Measurements from ENCODE around the gene CLEC4D.

DNA sequence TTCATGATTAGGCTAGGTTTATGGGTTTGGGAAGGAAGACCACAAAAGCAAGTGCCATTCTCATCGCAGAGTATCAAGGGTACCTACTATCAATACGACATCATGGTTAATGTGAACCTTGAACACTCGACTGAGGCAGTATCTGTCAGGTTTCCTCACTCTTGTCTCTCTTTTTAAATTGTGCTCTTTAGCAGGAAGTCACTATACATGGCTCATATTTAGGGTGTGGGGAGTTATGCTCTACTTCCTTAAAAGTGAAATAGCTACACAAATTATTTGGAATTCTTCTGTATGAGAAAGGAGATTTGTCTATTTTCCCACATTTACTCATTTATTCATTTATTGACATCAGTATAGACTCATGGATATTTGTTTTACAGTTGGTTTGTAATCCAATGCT is 33.3 kb downstream of the CLEC4D start:
- TF ChIP-seq CTCF (IDR thresholded peaks at IDR 0.05) = no peak
- TF ChIP-seq POLR2A (IDR thresholded peaks at IDR 0.05) = no peak
- TF ChIP-seq POLR2AphosphoS5 (IDR thresholded peaks at IDR 0.05) = no peak
